LNCaP clone FGC (cell line): ENCODE measurements around the gene FGF18.
A peak's percentile ranks its signal among the peaks of the same experiment; 100 is the strongest.
"Not testable (repeated sequence)": the region's sequence is repeated elsewhere in the genome, so short reads cannot be mapped to it uniquely, and the experiment has no call there.

Experiments used
- DNase-seq: peaks from one replicate; pipeline ENCODE4 v3.0.0-alpha.2; 2011; ENCODE audit warnings: low read depth
- H3K4me3 ChIP-seq: 2 replicates; pipeline ENCODE4 v1.5.1; 2011; ENCODE audit warnings: mild to moderate bottlenecking, low read depth, low read length, control low read depth
- CTCF ChIP-seq: IDR thresholded peaks from 2 replicates; pipeline ENCODE4 v1.5.1; 2012; ENCODE audit warnings: mild to moderate bottlenecking; ENCODE audit not compliant: control insufficient read depth, insufficient read depth; ENCODE audit errors: extremely low read depth

Gene FGF18

GRCh38 chr5:171418982-171419687 lies at the start of gene FGF18:
TSS of gene FGF18 (plus strand) at chr5:171419647. CDS start at chr5:171420200, 553 bp downstream.
- no peak for DNase-seq
- no peak within 1 kb of the TSS for H3K4me3 ChIP-seq
- no peak for TF ChIP-seq CTCF

GRCh38 chr5:171369898-171370297 lies 49.5 kb upstream of the FGF18 start:
- H3K4me3 ChIP-seq: no peak overlapping the region
- no peak for TF ChIP-seq CTCF
- DNase-seq: no peak

- 0 out of 2 replicates have a peak, but pooled peaks have one; percentile 9 for TF ChIP-seq CTCF
- H3K4me3 ChIP-seq, DNase-seq: not testable (repeated sequence)
Observed at GRCh38 chr5:171370881-171371280, 48.6 kb upstream of the FGF18 start.

GRCh38 chr5:171371326-171371725 lies 48.1 kb upstream of the FGF18 start:
- no peak for DNase-seq
- TF ChIP-seq CTCF: no peak
- H3K4me3 ChIP-seq: no peak overlapping the region

GRCh38 chr5:171379961-171380360 lies 39.5 kb upstream of the FGF18 start:
- H3K4me3 ChIP-seq: no peak overlapping the region
- TF ChIP-seq CTCF: no peak
- no peak for DNase-seq

- H3K4me3 ChIP-seq, DNase-seq: not testable (repeated sequence)
Observed at GRCh38 chr5:171384416-171384815, 35.0 kb upstream of the FGF18 start.

GRCh38 chr5:171384999-171385398 lies 34.4 kb upstream of the FGF18 start:
- not testable (repeated sequence) for H3K4me3 ChIP-seq, DNase-seq

- H3K4me3 ChIP-seq: peak overlapping the region; percentile 59
- TF ChIP-seq CTCF: no peak
- no peak for DNase-seq
Observed at GRCh38 chr5:171386006-171386671, 33.3 kb upstream of the FGF18 start.
